HG03520 (cell line): ENCODE results near the gene METTL13.
A peak's percentile ranks its signal among the peaks of the same experiment; 100 is the strongest.

ENCODE experiments used
- ATAC-seq: cut with Tn5 transposase; IDR thresholded peaks from one replicate; pipeline ENCODE4 v1.9.1; 2021; ENCODE audit warnings: mild to moderate bottlenecking, moderate library complexity; ENCODE audit not compliant: unreplicated experiment

METTL13 gene

DNA sequence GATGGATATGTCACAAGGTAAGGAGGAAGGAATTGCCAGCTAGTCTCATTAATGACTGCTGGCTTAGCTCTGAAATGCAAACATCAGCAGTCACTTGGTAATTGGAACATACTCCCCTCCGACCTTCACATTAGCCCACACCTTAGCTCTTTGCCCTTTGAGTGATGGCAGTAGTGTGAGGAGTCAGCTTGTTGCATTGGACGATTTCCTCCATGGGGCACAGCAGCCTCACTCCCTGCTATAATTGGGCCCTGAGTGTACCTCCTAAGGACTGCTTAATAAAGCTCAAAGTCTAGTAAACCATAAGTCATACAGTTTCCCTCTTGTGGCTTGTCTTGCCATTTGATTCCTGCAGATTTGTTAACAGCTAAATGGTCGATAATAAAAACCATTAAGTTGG lies 19.4 kb downstream of the METTL13 start:
- no peak for ATAC-seq

- no peak for ATAC-seq
These were observed 20.0 kb downstream of the METTL13 start for GRCh38 chr1:171801487-171801891.

- no peak for ATAC-seq
These were observed 20.7 kb downstream of the METTL13 start for GRCh38 chr1:171802207-171802606.

GRCh38 chr1:171803045-171803444 lies 21.6 kb downstream of the METTL13 start:
- ATAC-seq, result no peak

GRCh38 chr1:171803461-171804022 lies 22.1 kb downstream of the METTL13 start:
- ATAC-seq, result no peak

DNA sequence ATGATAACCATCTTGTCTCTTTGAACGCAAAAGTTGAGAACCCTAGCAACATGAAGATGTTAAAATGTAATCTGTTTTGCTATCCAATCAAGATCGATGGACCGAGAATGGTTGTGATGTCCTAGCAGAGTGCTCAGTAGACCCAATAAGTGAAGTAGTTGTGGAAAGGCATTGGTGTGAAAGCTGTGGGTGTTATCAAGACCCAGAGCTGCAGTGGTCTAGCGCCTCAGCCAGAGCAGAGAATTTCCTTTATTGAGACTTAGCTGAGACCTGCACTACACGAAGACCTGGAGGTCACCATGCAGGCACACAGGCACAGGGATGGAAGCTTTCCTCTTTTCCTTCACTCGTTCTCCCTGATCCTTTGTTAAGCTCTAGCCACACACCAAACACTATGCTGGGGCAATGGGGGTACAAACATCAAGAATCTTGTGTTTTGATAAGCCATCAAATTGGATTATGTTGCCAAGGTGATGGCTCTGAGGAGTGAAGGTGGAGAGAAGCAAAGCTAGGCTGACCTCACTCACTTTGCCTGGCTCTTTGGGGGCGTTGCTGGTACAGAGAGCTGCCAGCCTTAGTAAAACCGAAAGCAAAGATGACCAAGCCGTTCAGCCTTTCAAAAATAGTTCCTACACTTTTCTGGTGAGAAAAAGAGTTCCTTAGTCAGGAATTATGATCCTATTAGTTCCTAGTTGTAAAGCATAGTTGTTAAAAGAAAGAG lies 24.1 kb downstream of the METTL13 start:
- ATAC-seq, result peak; percentile 74

DNA sequence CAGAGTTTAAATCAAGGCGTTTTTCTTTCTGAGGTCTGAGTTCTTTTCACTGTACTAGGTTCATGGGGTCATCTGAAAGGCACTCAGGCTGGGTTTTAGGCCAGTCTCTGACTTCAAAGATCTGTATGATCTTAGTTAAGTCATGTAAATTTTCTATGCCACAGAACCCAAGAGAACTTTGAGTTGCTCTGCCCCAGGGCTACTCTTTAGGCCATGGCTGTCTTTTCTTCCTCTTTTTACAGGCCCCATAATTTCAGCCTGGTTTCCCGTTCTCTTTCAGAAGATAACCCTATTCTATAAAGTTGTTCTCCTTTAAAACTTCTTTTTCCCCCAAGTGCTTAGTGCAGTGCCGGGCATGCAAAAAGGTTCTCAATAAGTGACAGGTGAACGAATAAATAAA lies 26.1 kb downstream of the METTL13 start:
- no peak for ATAC-seq

DNA sequence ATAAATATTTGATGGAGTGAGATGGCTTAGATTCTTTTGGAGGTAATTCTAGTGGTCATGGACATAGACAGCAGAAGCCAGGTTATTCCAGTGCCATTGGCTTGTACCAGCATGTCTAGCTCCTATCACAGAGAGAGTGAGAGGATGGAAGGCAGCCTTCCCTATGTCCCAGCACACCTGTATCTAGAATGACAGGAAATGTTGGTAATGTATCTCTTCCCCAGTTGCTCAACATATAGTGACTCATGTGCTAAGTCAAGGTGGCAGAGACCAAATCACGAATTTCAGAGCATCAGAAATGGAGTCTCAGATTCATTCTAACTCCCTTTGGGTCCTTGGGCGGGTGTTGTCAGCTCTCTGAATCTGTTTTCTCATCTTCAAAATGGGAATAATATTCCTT lies 28.4 kb downstream of the METTL13 start:
- no peak for ATAC-seq

GRCh38 chr1:171811672-171812071 lies 30.2 kb downstream of the METTL13 start:
- ATAC-seq, result no peak

DNA sequence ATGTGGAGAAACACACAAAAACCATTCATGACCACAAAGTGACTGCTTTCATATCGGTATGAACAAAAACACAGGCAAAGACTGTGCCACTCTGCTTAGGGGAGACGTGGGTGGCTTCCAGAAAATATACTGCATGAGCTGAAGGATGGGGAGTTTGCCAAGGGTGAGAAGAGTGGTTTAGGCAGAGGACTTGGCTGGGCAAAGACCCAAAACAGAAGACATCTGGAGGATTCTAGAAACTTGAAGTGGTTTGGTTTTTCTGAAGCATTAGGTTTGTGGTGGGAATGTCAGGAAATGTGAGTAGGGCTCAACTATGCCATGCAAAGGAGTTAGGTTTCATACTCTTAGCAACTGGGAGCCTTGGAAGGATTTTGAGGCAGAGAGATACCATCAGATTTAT lies 33.2 kb downstream of the METTL13 start:
- no peak for ATAC-seq

DNA sequence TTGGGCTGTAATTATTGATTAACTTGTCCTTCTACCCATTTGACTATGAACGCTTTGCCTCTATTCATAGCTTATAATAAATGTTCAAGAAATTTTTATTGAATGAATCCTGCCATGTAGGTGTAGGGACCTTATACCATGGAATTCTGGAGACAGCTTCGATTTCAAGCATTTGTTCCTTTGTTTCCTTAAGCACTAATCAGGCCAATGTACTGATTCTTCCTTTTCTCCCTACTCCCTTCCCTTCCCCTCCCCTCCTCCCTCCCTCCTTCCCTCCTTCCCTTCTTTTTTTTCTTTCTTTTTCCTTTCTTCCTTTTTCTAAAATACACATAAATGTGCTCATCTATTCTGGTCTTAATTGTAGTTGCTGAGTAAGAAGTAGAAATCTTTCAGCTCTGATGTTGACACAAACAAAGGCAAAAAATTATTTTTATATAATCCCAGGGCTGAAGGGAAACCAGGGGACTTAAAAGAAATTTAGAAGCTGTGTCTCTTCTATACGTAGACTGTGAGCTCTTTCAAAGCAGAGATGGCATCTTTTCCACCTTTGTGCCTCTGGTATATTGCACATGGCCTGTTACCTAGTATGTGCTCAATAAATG lies 34.9 kb downstream of the METTL13 start:
- ATAC-seq, result no peak

- ATAC-seq, result peak; percentile 64
These were observed 36.2 kb downstream of the METTL13 start for GRCh38 chr1:171817511-171818265.

- no peak for ATAC-seq
These were observed 38.5 kb downstream of the METTL13 start for GRCh38 chr1:171819946-171820345.

GRCh38 chr1:171826973-171827372 lies 45.5 kb downstream of the METTL13 start:
- ATAC-seq, result no peak

GRCh38 chr1:171828794-171829193 lies 47.3 kb downstream of the METTL13 start:
- no peak for ATAC-seq

DNA sequence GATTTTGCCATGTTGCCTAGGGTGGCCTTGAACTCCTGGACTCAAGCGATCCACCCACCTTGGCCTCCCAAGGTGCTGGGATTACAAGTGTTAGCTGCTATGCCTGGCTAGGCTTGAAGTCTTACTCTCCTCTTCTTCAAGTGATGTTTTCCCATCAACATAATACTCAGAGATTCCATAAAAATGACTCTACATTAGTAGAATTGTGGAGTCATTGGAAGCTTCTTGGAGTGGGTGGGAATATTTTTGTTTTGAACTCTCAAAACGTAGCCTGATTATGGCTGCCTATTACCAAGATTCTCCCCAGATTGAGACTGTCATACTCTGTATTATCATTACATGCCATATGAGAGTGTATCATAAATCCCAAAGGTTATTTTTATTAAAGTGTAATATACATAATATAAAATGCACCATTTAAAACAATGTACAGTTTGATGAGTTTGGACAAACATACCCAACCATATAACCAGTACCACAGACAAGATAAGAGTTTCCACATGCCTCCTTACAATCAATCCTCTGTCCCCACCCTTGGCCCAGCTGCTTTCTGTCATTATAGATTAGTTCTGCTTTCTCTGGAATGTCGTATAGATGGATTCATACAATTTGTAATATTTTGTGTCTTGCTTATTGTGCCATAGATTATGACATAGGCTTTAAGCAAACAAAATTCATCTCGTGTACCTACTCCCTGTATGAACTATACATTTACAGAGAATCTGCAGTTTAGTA lies 51.8 kb downstream of the METTL13 start:
- ATAC-seq, result no peak

DNA sequence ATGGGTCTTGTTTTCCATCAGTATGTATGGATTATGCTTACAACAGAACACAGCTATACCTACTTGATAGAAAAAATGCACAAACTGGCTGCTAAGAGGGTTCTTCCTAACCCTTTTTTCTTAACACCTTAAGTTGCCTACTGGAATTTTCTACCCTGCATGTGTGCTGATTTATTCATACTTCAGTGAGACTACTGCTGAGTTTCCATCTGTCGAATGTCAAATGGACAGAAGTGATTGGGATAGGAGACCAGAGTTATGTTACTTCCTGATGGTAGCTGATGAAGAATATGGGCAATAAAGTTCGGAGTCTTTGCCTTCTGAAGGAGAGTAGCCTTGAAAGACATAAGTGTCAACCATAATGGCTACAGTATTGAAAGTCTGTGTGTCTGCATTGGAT lies 53.4 kb downstream of the METTL13 start:
- no peak for ATAC-seq

GRCh38 chr1:171835891-171836290 lies 54.4 kb downstream of the METTL13 start:
- ATAC-seq, result no peak

GRCh38 chr1:171841050-171841910 lies 59.8 kb downstream of the METTL13 start, which contains the start of gene DNM3:
TSS of gene DNM3 (plus strand) at chr1:171841498. CDS start at chr1:171841657, 159 bp downstream.
- ATAC-seq, result peak; percentile 83
